SK-N-DZ (cell line): Measurements from ENCODE around the gene C19orf25. TPM values are rescaled to one million over a fixed set of nuclear protein-coding genes. Genes with fewer than 3 reads are reported as not detected.
"Not testable (repeated sequence)": the region's sequence is repeated elsewhere in the genome, so short reads cannot be mapped to it uniquely, and the experiment has no call there.

Experiments
- DNase-seq: peaks from one replicate; pipeline ENCODE4 v3.0.0-alpha.2; 2015; ENCODE audit warnings: low spot score
- polyA plus RNA-seq, 2 experiments: library from polyadenylated mRNA; depleted of rRNA; stranded (reverse); fragments of >200 nt; gene quantifications; 2 replicates each; pipeline ENCODE4 v1.2.3, GENCODE V29; 2014

The C19orf25 gene
- polyA plus RNA-seq (2014; cell fraction: cytosol; rRNA removed) = 93.7 and 103 TPM in 2 replicates
- 79.3 and 86.8 TPM in 2 replicates for polyA plus RNA-seq (2014; cell fraction: nucleus; rRNA removed)

- peak; percentile 95 for DNase-seq
These were observed at the start of gene C19orf25 for GRCh38 chr19:1478934-1479707. C19orf25 (minus strand) TSS chr19:1479215; CDS start chr19:1478903, 312 bp downstream.

GRCh38 chr19:1527650-1528309, 48.8 kb upstream of the C19orf25 start:
- no peak for DNase-seq

DNA sequence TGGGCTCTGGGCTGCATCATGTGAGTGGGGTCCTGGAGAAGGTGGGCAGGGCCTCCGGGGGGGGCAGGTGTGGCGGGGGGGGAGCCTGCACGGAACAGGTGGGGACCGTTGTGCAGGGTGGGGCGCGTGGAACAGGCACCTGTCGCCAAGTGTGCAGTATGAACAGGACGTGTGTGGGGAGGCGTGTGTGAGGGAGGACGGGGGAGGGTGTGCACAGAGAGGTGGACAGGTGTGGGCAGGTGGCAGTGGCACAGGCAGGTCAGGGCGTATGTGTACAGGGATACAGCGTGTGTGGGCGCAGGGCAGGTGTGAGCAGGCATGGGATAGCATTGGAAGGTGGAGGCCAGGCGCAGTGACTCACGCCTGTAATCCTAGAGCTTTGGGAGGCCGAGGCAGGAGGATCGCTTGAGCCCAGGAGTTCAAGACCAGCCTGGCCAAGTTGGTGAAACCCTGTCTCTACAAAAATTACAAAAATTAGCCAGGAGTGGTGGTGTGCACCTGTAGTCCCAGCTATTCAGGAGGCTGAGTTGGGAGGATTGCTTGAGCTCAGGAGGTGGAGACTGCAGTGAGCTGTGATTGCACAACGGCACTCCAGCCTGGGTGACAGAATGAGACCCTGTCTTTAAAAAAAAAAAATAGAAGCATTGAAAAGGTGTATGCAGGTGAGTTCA, 48.1 kb upstream of the C19orf25 start:
- no peak for DNase-seq

- DNase-seq = no peak
These were observed 47.2 kb upstream of the C19orf25 start for GRCh38 chr19:1526066-1526778.

DNA sequence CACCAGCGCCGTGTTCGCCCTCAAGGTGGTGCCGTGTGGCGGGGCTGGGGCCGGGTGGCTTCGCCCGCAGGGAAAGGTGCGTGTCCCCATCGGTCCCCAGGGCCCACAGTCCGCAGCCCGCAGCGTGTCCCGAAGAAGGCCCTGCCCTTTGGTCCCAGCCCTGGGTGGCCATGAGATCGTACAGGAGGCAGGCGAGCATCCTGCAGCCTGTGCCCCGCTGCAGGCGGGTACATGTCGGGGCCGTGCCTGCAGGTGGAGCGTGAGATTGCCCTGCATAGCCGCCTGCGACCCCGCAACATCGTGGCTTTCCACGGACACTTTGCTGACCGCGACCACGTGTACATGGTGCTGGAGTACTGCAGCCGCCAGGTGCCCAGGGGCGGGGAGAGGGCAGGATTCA, 46.3 kb upstream of the C19orf25 start:
- DNase-seq = no peak

GRCh38 chr19:1524972-1525325, 45.9 kb upstream of the C19orf25 start:
- DNase-seq = no peak

DNA sequence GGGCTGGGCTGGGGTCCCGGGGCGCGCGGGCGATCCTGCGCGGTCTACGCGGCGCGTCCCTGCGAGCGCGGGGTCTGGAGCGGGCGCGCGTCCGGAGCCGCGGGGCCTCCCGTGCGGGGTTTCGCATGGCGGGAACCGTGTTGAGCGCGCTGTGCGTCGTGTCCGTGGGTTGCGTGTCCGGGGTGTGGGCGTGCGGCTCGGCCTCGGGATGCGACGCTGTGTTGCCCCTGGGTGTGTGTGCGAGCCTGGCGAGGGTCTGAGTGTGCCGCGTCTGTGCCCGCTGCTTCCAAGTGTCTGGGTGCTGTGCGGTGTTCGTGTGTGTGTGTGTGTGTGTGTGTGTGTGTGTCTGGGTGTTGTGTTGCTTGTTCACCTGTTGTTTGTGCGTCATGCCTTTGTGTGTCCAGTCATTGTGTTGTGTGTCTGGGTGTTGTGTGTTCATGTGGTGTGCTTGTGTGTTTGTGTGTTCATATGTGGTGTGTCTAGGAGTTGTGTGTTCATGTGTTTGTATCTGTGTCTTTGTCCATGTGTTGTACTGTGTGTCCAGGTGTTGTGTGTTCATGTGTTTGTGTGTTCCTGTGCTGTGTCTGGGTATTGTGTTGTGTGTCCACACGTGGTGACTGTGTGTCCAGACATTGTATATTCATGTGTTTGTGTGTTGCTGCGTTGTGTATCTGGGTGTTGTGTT, 45.4 kb upstream of the C19orf25 start:
- no peak for DNase-seq

DNA sequence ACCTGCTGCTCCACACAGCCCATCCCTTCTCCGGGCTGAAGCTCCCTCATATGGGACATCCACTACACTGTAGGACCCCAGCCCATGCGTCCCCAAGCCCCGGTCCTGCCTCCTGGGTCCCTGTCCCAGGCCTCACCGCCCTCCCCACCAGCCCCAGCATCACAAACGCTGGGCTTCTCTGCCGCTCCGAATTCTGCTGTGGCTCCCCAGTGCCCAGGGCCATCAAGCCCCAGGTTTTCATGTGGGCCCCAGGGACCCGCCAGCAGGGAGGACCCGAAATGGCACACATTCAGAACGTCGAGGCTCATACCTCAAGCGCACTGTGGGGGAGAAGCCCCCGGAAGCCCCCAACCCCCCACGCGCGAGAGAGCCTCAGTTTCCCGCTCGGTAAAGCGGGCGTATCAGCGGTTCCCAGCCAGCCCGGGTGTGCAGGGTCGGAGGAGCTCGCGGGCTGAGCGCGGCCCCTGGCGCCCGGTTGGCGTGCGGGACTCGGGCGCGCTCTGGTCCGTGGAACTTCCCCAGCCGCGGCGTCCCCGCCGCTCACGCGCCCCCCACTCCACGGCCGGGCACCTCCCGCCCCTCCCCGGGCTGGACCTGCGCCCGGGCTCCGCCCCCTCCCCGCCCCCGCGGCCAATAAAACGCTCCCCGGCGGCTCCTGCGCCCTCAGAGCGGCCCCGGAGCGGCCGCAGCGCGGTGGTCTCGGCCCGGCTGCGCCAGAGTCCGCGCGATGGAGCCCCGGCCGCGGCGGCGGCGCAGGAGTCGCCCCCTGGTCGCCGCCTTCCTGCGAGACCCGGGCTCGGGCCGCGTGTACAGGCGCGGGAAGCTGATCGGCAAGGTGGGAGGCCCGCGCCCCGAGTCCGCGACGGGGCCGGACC, 44.6 kb upstream of the C19orf25 start, which contains the start of gene PLK5:
TSS of gene PLK5 (plus strand) at position 666 of the 875 bp plus-strand sequence. CDS start 2,920 bp downstream, outside the sequence.
- DNase-seq = no peak

DNA sequence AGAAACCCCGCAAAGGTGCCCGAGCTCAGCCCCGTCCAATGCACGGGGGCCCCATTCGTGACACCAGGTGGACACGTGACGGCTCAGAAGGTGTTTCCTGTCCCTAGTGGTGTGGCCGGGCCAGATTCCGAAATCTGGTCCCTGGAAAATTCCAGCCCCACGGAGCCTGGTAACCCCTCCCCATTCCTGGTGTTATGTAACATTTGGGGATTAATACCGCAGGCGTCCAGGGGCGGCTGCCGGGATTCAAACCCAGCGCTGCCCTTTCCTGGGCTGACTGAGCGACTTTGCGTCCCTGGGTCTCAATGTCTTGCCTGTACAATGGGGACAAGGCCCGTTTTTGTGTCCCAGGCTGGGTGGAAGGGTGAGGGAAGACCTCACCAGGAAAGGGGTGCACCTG, 43.8 kb upstream of the C19orf25 start:
- no peak for DNase-seq

- no peak for DNase-seq
These were observed 43.0 kb upstream of the C19orf25 start for GRCh38 chr19:1522061-1522460.

DNA sequence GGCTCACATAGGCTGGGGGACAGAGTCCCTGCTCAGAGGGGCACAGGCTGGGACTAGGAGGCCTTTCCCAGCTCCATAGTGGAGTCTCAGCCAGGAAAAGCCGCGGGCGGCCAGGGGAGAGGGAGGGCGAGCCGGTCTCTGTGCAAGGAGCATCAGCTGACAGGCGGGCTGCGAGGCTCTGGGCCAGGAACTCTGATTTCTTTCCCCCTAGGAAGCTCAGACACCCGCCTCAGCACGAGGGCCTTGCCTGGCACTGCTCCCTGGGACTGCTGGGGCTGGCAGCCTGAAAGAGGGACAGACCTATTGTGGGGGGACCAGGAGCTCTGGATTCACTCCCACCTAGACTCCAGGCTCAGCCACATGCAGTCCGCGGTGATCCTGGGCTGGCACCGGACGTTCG, 42.6 kb upstream of the C19orf25 start:
- no peak for DNase-seq

DNA sequence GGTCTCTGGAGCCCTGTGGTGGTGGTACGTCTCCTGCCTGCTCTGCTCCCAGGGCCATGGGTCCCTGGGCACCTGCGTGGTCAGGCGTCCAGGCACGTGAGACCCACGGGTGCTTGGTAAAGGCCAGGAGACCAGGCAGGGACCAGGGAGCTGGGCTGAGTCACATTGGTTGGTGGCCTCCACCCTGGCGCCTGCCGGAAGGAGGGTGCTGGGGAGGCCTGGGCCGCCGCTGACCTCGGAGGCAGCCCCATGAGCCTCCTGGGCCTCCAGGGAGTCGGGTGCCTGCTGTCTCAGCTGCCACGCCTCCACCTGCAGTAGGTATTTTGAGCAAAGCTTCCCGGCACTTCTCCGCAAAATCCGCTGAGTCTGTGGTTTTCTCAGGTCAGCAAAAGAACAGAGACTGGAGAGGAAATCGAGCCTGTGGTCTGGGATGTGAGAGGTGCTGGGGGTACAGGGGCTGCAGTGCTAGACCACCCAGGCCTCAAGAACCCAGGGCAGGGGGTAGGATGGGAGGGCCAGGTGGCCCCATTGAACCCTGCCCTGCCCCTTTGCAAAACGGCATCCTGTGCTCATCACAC, 41.3 kb upstream of the C19orf25 start:
- no peak for DNase-seq

DNA sequence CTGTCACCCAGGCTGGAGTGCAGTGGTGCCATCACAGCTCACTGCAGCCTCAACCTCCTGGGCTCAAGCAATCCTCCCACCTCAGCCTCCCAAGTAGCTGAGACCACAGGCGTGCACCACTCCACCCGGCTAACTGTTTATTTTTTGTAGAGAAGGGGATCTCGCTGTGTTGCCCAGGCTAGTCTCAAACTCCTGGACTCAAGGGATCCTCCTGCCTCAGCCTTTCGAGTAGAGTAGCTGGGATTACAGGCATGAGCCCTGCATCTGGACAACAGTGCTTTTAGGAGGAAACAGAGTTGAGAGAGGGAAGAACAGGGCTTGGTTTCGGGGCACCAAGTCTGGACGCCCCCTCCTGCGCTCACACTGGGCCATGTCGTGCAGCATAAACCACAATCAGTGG, 40.8 kb upstream of the C19orf25 start:
- DNase-seq = not testable (repeated sequence)

DNA sequence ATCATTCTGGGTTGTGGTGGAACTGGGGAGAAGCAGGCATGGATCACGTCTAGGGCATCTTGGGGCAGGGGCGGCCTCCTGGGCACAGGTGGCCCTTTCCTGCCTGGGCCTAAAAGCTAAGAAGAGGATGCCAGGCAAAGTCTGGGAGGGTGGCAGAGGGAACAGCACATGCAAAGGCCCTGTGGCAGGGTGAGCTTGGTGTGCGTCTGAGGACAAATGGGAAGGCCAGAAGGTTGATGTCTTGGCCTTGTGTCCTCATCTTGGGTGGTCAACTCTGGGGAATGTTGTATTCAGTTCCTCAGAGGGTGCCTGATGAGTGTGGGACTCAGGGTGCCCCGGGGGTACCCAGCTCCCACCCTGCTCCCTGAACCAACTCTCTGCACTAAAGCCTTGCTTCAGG, 39.5 kb upstream of the C19orf25 start:
- no peak for DNase-seq

GRCh38 chr19:1516395-1516753, 37.4 kb upstream of the C19orf25 start:
- DNase-seq = no peak

DNA sequence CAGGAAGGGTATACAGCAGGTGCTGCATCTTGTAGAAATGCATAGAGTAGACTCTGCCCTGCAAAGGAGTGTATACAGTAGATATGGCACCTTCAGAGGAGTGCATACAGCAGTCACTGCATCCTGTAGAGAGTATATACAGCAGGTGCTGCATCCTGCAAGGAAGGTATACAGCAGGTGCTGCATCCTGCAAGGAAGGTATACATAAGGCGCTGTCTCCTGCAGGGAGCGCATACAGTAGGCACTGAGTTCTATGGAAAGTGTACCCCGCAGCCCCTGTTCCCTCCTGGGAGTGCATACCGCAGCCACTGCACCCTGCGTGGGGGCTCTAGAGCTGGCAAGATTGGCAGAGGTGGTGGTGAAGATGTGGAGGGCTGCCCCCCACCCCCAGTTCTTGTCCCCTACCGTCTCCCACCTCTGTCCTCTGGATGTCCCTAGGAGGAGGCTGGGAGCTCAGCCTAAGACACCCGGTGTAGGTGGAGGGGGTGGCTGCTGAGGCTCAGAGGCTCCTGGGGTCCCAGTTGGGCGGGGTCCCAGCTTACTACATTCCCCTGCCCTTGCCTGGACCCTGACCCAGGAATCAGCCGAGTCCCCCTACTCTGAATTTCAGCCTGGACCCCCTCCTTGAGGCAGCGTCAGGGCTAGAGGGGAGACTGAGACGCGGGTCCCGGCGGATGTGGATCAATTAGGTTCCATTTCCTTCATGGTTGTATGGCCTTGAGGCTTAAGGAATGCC, 36.1 kb upstream of the C19orf25 start:
- no peak for DNase-seq

- no peak for DNase-seq
These were observed 35.3 kb upstream of the C19orf25 start for GRCh38 chr19:1514295-1514661.

GRCh38 chr19:1513499-1514294, 34.7 kb upstream of the C19orf25 start:
- no peak for DNase-seq
